RPMI7951 (cell line): ENCODE results near the gene KLHL33. TPM values are rescaled to one million over a fixed set of nuclear protein-coding genes. Genes with fewer than 3 reads are reported as not detected.
"Not testable (repeated sequence)": the region's sequence is repeated elsewhere in the genome, so short reads cannot be mapped to it uniquely, and the experiment has no call there.

Experiments
- DNase-seq: peaks from one replicate; pipeline ENCODE4 v3.0.0-alpha.2; 2012; ENCODE audit warnings: low read depth
- total RNA-seq: library from RNA; depleted of rRNA; stranded (reverse); fragments of >200 nt; shearing (Covaris generic); gene quantifications from 2 replicates; pipeline ENCODE4 v1.2.3, GENCODE V29; 2014

Gene KLHL33
- total RNA-seq, 1 experiment from 2014 or later, result not detected

- DNase-seq, result peak; percentile 97
Measured at GRCh38 chr14:20454516-20455354, 18.8 kb upstream of the KLHL33 start, which contains the start of the genes APEX1 and OSGEP. Gene APEX1, plus strand, starts transcription at chr14:20455226. Its CDS starts 420 bp downstream, at chr14:20455646. Gene OSGEP, minus strand, starts transcription at chr14:20454812. Its CDS starts 129 bp downstream, at chr14:20454683.

DNA sequence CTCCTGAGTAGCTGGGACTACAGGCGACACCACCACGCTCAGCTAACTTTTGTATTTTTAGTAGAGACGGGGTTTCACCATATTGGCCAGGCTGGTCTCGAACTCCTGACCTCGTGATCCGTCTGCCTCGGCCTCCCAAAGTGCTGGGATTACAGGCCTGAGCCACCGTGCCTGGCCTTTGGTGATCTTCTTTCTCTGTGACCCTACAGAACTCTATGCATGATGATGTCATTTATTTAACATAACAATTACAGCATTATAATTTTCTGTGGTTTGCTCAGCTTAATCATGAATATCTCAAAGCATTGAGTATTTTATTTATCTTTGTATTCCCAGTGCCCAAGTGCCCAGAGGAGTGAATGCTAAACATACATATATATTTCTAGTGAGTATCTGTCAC is 16.9 kb upstream of the KLHL33 start:
- DNase-seq, result not testable (repeated sequence)

GRCh38 chr14:20446889-20447288 is 10.9 kb upstream of the KLHL33 start:
- DNase-seq, result no peak

DNA sequence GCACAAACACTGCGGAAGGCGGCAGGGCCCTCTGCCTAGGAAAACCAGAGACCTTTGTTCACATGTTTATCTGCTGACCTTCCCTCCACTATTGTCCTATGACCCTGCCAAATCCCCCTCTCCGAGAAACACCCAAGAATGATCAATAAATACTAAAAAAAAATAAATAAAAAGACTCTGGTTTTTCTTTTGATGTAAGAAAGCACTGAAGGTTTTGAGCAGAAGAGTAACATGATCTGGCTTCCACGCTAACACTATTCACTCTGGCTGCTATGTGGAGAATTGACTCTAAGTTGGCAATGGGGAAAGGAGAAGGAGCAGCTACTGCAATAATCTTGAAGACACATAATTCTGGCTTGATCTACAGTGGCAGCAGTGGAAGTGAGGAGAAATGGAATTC is 7.7 kb upstream of the KLHL33 start:
- DNase-seq, result not testable (repeated sequence)

GRCh38 chr14:20441461-20441860 is 5.5 kb upstream of the KLHL33 start:
- DNase-seq, result no peak

DNA sequence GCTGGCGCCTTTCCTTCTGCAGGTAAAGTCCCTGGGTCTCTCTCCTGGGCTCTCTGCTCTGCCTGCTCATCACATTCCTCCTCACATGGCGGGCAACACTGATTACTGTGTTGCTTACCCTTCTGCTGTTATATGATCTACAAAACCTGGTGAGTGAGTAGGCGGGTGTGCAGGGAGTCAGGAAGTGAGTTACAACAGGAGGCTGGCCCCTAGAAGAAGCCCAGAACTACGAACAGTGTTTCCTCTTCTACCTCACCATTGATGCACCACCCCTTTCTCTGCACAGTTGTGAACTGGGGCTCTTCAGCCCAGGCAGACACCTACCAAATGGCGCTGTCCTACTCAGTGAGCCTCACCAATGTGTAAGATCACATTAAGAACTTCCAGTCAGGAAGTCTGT is 4.9 kb upstream of the KLHL33 start:
- no peak for DNase-seq

DNA sequence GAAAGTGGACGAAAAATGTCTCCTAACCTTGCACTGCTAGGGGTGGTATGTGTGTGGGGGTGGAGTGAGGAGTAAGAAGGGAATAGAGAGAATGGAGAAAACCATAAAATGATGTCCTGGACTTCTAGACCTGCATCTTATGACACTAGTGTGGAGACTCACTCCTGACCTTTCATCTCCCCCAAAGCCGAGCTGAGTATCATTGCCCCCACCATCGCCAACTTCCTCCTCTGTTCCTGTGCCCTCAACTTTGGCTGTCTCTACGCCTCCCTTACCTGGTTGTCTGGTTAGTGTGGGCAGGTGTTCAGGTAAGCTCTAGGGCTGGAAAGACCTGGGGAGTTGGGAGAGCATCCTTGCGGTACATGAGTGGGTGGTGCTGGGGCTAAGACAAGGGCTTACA is 4.5 kb upstream of the KLHL33 start:
- no peak for DNase-seq

DNA sequence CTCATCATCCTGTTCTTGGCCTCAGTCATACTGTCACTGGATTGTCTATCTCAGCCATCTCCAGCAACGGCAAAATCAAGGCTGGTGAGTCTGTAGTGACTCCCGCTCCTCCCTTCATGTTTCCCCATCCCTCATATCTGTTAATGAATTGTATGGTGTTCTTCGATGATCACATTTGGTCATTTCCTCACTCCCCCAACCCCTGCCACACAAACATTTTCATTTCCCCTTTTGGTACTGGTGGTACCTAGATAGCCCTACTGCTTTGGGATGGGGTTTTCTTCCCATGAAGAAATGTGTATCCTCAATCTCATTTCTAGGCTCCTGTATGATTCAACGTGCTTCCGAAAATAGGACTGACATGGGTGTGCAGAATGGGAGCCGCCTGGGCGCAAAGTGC is 2.7 kb upstream of the KLHL33 start:
- no peak for DNase-seq

GRCh38 chr14:20436363-20436755 is 393 bp upstream of the KLHL33 start:
- peak; percentile 52 for DNase-seq

GRCh38 chr14:20434701-20435581 is 1.0 kb downstream of the KLHL33 start:
- no peak for DNase-seq

DNA sequence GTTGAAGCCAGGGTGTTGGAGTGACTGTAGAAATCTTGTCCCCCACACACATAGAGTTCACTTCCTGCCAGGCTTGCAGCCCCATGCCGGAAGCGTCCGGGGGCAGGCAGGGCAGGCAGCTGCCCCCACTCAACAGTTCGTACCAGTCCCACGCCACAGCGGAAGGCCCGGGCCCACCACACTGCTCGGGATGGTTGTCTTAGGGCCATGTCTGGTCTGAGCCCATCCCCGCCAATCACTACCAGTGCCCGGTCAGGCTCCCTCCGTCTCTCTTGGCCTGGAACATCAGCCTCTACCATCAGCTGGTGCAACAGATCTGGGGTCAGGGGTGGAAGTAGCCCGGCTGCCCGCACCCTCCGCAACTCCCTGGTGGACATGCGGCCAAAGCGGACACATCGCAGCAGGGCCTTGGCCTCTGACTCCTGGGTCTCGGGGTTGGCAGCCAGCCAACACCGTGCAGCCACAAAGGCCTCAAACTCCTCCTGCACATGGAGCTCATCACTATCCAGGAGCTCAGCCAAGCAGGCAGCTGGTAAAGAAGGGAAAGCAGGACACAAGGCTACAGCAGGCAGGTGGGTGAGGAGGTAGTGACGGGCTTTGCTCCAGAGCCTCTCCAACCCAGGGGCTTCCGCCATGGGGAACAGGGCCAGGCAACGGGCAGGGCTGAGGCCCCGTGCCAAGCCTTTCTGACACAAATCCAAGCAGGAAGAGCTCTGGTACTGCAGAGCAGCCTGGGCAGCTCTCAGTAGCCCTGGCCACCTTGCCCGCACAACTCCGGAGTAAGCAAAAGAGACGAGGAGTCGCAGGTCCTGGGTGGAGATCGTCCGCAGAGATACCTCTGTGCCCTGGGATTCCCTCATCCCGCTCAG is 5.9 kb downstream of the KLHL33 start:
- DNase-seq, result no peak

- DNase-seq, result no peak
Measured at GRCh38 chr14:20428802-20429201, 7.2 kb downstream of the KLHL33 start.

DNA sequence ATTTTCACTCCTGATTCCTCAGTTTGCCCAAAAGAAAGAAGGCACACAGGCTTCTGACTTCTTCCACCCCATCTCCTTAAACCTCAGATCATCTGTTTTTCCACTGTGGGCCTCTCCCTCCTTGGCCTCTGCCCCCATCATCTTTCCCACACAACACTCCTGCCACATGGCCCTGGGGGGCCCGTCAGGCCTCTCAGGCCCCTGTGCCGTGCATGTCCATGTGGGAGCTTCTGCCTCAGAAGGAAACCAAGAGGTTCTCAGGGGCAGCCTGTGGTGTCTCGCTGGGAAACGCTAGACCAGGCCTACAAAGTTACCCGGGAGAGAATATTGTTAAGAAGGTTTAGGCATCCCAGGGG is 8.0 kb downstream of the KLHL33 start:
- DNase-seq, result no peak

GRCh38 chr14:20427231-20428009 is 8.5 kb downstream of the KLHL33 start:
- DNase-seq, result peak; percentile 71

DNA sequence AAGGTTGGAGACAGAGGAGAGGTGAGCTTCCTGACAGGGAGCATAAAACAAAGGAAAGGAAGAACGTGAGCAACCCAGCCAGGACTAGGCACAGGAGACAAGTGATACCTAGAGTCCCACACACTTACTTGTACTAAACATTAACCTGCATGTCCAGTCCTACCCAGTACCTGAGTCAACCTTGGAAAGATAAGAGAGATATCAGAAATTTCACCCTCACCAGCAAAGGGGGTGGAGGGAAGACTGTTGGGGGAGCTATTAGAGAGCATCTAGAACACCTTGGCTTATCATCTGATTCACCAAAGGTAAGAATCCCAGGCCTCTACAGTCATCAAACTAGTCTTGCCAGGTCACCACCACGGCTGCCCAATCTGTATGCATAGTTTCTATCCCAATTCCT is 11.1 kb downstream of the KLHL33 start:
- DNase-seq, result no peak

DNA sequence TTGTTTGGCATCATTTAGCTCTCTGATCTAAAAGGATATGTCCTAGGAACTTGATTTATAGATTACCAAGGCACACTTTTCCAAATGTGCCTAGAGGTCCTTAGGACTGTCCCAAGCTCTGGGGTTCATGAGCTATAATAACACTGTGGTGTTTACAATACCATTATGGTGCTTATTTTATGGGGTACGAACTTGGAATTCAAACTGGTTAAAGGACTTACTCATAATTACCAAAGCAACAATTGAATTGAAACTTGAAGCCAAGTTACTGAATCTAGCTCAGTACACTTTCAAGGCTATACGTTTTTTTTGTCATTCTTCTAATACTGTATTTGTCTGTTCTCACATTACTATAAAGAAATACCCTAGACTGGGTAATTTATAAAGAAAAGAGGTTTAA is 13.1 kb downstream of the KLHL33 start:
- DNase-seq, result no peak

GRCh38 chr14:20421267-20421666 is 14.7 kb downstream of the KLHL33 start:
- no peak for DNase-seq

- no peak for DNase-seq
Measured at GRCh38 chr14:20419419-20419818, 16.5 kb downstream of the KLHL33 start.

DNA sequence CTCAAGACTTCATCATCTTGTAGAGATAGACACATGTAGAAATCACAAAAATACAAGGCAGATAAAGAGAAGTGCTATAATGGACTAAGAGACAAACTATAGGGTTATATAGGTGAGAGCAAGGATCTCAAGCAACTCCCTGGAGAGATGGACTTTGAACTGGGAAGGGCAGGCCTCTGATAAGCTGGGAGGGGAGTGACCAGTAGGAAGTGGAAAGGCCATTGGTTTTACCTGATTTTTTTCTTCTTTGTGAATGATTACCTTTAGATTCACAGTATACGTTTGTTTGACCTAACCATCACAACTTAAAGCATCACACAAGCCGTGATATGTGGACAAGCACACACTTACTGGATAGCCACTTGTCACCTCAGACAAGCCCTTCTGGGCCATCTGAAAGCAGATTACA is 17.5 kb downstream of the KLHL33 start:
- no peak for DNase-seq

DNA sequence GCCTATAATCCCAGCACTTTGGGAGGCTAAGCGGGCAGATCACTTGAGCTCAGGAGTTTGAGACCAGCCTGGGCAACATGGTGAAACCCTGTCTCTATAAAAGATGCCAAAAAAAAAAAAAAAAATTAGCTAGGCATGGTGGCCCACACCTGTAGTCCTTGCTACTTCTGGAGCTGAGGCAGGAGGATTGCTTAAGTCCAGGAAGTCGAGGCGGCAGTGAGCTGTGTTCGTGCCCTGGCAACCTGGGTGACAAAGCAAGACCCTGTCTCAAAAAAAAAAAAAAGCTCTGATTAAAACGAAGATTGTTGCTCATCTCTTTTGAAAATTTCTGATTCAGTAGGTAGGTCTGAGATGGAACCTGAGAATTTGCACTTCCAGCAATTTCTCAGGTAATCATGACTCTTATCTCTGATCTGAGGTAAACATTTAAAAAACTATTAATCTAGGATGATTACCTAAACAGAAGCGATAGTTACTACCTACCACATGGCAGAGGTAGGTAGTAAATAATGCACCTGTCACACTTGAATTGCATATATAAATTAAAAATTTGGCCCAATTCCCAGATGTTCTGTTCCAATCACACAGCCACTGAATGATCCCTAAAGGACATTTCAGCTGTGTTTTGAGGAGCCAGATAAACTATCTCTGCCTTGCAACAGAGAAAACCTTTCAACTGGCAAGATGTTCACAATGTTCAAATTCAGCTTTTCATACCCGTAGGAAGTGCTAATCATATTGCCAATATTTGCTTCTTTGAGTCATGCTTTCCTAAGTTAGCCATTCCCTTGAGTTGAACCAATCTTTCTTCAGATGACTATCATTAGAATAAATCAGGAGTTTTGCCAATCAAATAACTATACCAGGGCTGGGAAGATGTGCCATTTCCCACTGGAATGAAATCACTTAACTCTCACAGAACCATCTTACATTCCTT is 18.4 kb downstream of the KLHL33 start:
- DNase-seq, result no peak
